Activated naive CD4-positive, alpha-beta T cell treated with anti-CD3 and anti-CD28 coated beads for 36 hours (primary cell): ENCODE data around the gene RGSL1. TPM values are rescaled to one million over a fixed set of nuclear protein-coding genes. Genes with fewer than 3 reads are reported as not detected.

Experiments
- CTCF ChIA-PET: fragments of 350-600 bp; sonication (Branson Sonifier 250); formaldehyde crosslinking; loops from one replicate; lab custom pipeline; 2021; ENCODE audit warnings: antibody characterized with exemption; lab: Charles Lee
- DNase-seq: peaks from one replicate; pipeline ENCODE4 v3.0.0-alpha.2; 2020
- H3K27ac Mint-ChIP-seq: one replicate; pipeline ENCODE4 v1.8.0; 2021; ENCODE audit warnings: mild to moderate bottlenecking, mixed read lengths
- H3K27me3 Mint-ChIP-seq: one replicate; pipeline ENCODE4 v1.8.0; 2021; ENCODE audit warnings: low read depth, mixed read lengths
- H3K36me3 Mint-ChIP-seq: one replicate; pipeline ENCODE4 v1.8.0; 2021; ENCODE audit warnings: low read depth, mixed read lengths
- H3K4me1 Mint-ChIP-seq: one replicate; pipeline ENCODE4 v1.8.0; 2021; ENCODE audit warnings: low read depth, mixed read lengths
- H3K4me3 Mint-ChIP-seq: one replicate; pipeline ENCODE4 v1.8.0; 2021; ENCODE audit warnings: mild to moderate bottlenecking, moderate library complexity, mixed read lengths
- H3K9me3 Mint-ChIP-seq: one replicate; pipeline ENCODE4 v1.8.0; 2021; ENCODE audit warnings: mixed read lengths
- intact Hi-C: fragments of 100-400 bp; cut with micrococcal nuclease; formaldehyde crosslinking; loops from one replicate; pipeline ENCODE4 v1.15.1; 2023
- total RNA-seq, 2 experiments: library from RNA; stranded (reverse); gene quantifications; one replicate each; pipeline ENCODE4 v1.2.3, GENCODE V29; 2021

Gene RGSL1
- total RNA-seq, 2 experiments from 2014 or later: not detected

- intact Hi-C loops: no loop called here
- Mint-ChIP-seq H3K27ac (no peak overlapping the region), H3K9me3 (no peaks in the 10 kb centered on the region), H3K4me3 (no peak overlapping the region), H3K4me1 (no peaks in the 10 kb centered on the region), H3K36me3 (no peaks in the 10 kb centered on the region), H3K27me3 (no peaks in the 10 kb centered on the region)
- DNase-seq: no peak
- CTCF ChIA-PET: interaction anchor here (0.6 to 0.9 kb wide), 4 partner anchors 11 to 285 kb away, joined by 3 to 5 read pairs (median 3); no protein-coding TSS in a partner anchor
These were observed 2.3 kb upstream of the RGSL1 start for GRCh38 chr1:182447660-182448059.

GRCh38 chr1:182453631-182454030, 3.7 kb downstream of the RGSL1 start:
- CTCF ChIA-PET: interaction anchor here (0.6 kb wide), 2 partner anchors 11 to 329 kb away, joined by 3 read pairs; no protein-coding TSS in a partner anchor
- Mint-ChIP-seq H3K4me1 (no peaks in the 10 kb centered on the region), H3K27me3 (peaks cover 6% of the 10 kb centered on the region), H3K4me3 (no peak overlapping the region), H3K36me3 (no peaks in the 10 kb centered on the region), H3K9me3 (no peaks in the 10 kb centered on the region), H3K27ac (no peak overlapping the region)
- no peak for DNase-seq
- intact Hi-C loops: no loop called here

GRCh38 chr1:182457844-182458243, 7.9 kb downstream of the RGSL1 start:
- CTCF ChIA-PET: interaction anchor here (0.5 kb wide), 1 partner anchor 10 kb away, joined by 3 read pairs; no protein-coding TSS in a partner anchor
- Mint-ChIP-seq H3K4me3 (no peak overlapping the region), H3K27me3 (peaks cover 23% of the 10 kb centered on the region), H3K36me3 (no peaks in the 10 kb centered on the region), H3K4me1 (no peaks in the 10 kb centered on the region), H3K9me3 (no peaks in the 10 kb centered on the region), H3K27ac (no peak overlapping the region)
- intact Hi-C loops: no loop called here
- no peak for DNase-seq

GRCh38 chr1:182459949-182460348, 10.0 kb downstream of the RGSL1 start:
- Mint-ChIP-seq H3K9me3 (no peaks in the 10 kb centered on the region), H3K27ac (no peak overlapping the region), H3K36me3 (no peaks in the 10 kb centered on the region), H3K4me1 (no peaks in the 10 kb centered on the region), H3K27me3 (peaks cover 25% of the 10 kb centered on the region), H3K4me3 (no peak overlapping the region)
- intact Hi-C loops: no loop called here
- no peak for DNase-seq
- CTCF ChIA-PET: no interaction called here

GRCh38 chr1:182460550-182460951, 10.6 kb downstream of the RGSL1 start:
- CTCF ChIA-PET: no interaction called here
- Mint-ChIP-seq H3K4me1 (no peaks in the 10 kb centered on the region), H3K36me3 (no peaks in the 10 kb centered on the region), H3K9me3 (no peaks in the 10 kb centered on the region), H3K27me3 (peaks cover 28% of the 10 kb centered on the region), H3K27ac (no peak overlapping the region), H3K4me3 (no peak overlapping the region)
- intact Hi-C loops: no loop called here
- no peak for DNase-seq

- Mint-ChIP-seq H3K36me3 (peaks cover 2% of the 10 kb centered on the region), H3K9me3 (peaks cover 4% of the 10 kb centered on the region), H3K27ac (no peak overlapping the region), H3K4me1 (no peaks in the 10 kb centered on the region), H3K27me3 (peaks cover 11% of the 10 kb centered on the region), H3K4me3 (no peak overlapping the region)
- intact Hi-C loops: no loop called here
- CTCF ChIA-PET: no interaction called here
- DNase-seq: no peak
These were observed 23.6 kb downstream of the RGSL1 start for GRCh38 chr1:182473556-182473955.

- Mint-ChIP-seq H3K27me3 (peaks cover 13% of the 10 kb centered on the region), H3K36me3 (peaks cover 2% of the 10 kb centered on the region), H3K4me3 (no peak overlapping the region), H3K27ac (no peak overlapping the region), H3K9me3 (peaks cover 9% of the 10 kb centered on the region), H3K4me1 (no peaks in the 10 kb centered on the region)
- CTCF ChIA-PET: no interaction called here
- DNase-seq: no peak
- intact Hi-C loops: no loop called here
These were observed 26.7 kb downstream of the RGSL1 start for GRCh38 chr1:182476625-182477024.

GRCh38 chr1:182478238-182478637, 28.3 kb downstream of the RGSL1 start:
- no peak overlapping the region for H3K4me3 Mint-ChIP-seq
- H3K4me1 Mint-ChIP-seq: no peaks in the 10 kb centered on the region
- H3K36me3 Mint-ChIP-seq: peaks cover 2% of the 10 kb centered on the region
- H3K9me3 Mint-ChIP-seq: peaks cover 9% of the 10 kb centered on the region
- H3K27me3 Mint-ChIP-seq: peaks cover 8% of the 10 kb centered on the region
- no peak for DNase-seq
- CTCF ChIA-PET: no interaction called here
- intact Hi-C loops: no loop called here
- no peak overlapping the region for H3K27ac Mint-ChIP-seq

- Mint-ChIP-seq H3K27ac (no peak overlapping the region), H3K4me3 (no peak overlapping the region), H3K36me3 (no peaks in the 10 kb centered on the region), H3K9me3 (peaks cover under 1% of the 10 kb centered on the region), H3K4me1 (no peaks in the 10 kb centered on the region), H3K27me3 (peaks cover 10% of the 10 kb centered on the region)
- CTCF ChIA-PET: no interaction called here
- intact Hi-C loops: no loop called here
- no peak for DNase-seq
These were observed 34.1 kb downstream of the RGSL1 start for GRCh38 chr1:182484067-182484466.

- H3K27ac Mint-ChIP-seq: no peak overlapping the region
- intact Hi-C loops: no loop called here
- H3K27me3 Mint-ChIP-seq: peaks cover 9% of the 10 kb centered on the region
- no peaks in the 10 kb centered on the region for H3K9me3 Mint-ChIP-seq
- no peaks in the 10 kb centered on the region for H3K36me3 Mint-ChIP-seq
- no peaks in the 10 kb centered on the region for H3K4me1 Mint-ChIP-seq
- peak; percentile 8 for DNase-seq
- CTCF ChIA-PET: interaction anchor here (0.5 to 0.7 kb wide), 2 partner anchors 29 to 149 kb away, joined by 3 to 5 read pairs; no protein-coding TSS in a partner anchor
- no peak overlapping the region for H3K4me3 Mint-ChIP-seq
These were observed 34.7 kb downstream of the RGSL1 start for GRCh38 chr1:182484531-182485257.

- Mint-ChIP-seq H3K36me3 (no peaks in the 10 kb centered on the region), H3K27ac (no peak overlapping the region), H3K4me1 (no peaks in the 10 kb centered on the region), H3K4me3 (no peak overlapping the region), H3K27me3 (peaks cover 6% of the 10 kb centered on the region), H3K9me3 (no peaks in the 10 kb centered on the region)
- DNase-seq: no peak
- intact Hi-C loops: no loop called here
- CTCF ChIA-PET: interaction anchor here (0.6 to 1.2 kb wide), 2 partner anchors 28 to 300 kb away, joined by 3 to 4 read pairs; no protein-coding TSS in a partner anchor
These were observed 35.9 kb downstream of the RGSL1 start for GRCh38 chr1:182485861-182486260.

GRCh38 chr1:182488803-182489202, 38.9 kb downstream of the RGSL1 start:
- H3K4me3 Mint-ChIP-seq: no peak overlapping the region
- H3K9me3 Mint-ChIP-seq: no peaks in the 10 kb centered on the region
- CTCF ChIA-PET: interaction anchor here (1.4 kb wide), 1 partner anchor 298 kb away, joined by 3 read pairs; no protein-coding TSS in a partner anchor
- intact Hi-C loops: no loop called here
- H3K36me3 Mint-ChIP-seq: no peaks in the 10 kb centered on the region
- no peak overlapping the region for H3K27ac Mint-ChIP-seq
- H3K27me3 Mint-ChIP-seq: peaks cover 6% of the 10 kb centered on the region
- DNase-seq: no peak
- no peaks in the 10 kb centered on the region for H3K4me1 Mint-ChIP-seq

- Mint-ChIP-seq H3K4me3 (no peak overlapping the region), H3K27me3 (peaks cover 2% of the 10 kb centered on the region), H3K9me3 (no peaks in the 10 kb centered on the region), H3K36me3 (no peaks in the 10 kb centered on the region), H3K27ac (no peak overlapping the region), H3K4me1 (no peaks in the 10 kb centered on the region)
- no peak for DNase-seq
- intact Hi-C loops: no loop called here
- CTCF ChIA-PET: no interaction called here
These were observed 43.1 kb downstream of the RGSL1 start for GRCh38 chr1:182493063-182493462.
